T-helper 1 cell (primary cell): ENCODE measurements around the gene ATG9A.

Source experiments
- DNase-seq, 5 donors: peaks; one replicate each; pipeline ENCODE4 v3.0.0-alpha.2; 2012 to 2020

Gene ATG9A

DNA sequence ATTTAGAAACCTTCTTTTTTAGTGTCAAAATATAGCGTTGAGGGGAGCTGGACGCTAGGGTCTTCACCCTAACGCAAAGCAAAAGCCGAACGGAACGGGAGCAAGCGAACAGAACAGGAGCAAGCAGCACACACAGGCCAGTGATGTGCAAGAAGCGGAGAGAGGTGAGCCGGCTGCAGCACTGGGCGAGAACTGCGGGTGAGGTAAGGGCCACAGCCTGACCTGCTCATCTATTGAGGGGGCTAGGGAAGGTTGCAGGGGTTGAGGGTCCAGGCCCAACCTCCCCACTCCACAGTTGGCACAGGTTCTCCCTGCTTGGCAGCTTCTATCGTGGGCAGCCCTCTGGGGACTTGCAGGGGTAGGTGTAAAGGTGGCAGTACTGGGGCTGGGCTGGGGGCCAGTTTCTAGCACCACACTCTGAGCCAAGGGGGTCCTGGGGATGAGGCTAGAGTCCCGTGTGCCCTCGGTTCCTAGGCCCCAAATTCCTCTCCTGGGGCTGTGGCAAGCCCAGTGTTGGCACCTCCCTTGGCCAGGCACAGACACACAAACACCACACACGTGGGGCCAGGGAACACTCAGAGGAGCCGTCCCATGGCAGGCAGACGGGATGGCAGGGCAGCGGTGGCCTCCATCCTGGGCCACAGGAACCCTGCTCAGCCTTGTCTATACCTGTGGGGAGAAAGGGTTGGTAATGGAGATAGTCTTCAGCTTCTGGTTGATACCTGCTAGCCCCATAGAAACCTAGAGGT, 9.5 kb downstream of the ATG9A start:
- DNase-seq: no peak

DNA sequence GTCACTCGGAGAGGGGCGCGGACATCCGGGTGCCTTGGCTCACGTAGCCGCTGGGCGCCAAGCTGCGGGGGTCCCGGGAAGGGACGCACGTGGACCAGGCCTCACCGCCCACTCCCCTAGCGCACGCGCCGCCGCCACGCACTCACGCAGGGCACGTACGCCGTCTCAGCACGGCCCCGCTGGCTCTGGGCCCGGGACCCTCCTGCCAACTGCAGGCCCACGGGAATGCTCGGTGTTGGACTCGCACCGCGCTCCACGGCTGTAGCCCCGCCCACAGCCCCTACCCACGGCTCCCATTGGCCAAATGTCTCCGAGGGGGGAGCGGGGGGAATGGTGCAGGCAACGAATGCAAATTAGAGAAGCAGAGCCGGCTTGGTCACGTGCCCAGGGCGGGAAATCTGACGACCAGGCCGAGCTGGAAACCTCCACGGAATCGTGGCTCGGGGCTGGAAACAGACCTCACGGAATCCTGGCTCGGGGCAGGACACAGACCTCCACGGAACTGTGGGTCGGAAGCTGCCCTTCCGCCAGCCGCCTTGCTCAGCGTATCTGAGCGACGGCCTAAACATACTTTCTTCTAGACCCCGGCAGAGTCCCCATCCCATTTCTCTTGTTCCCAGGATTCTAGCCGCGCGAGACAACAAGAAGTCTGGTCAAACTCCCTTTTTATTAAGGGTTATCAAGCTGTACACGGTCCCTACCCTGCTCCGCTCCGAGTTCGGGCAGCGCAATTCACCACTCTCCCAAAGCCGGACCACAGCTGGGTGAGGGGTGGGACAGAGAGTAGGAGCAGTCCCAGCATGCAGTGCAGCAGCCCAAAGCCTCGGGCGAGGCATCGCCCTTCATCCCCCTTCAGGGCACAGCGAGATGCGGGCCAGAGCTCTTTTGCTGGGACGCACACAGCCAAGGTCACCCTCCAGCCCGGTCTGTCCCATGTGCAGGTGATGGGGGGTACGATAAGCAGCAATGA, 10.4 kb downstream of the ATG9A start, which contains the start of gene ABCB6:
Gene ABCB6 (minus strand): TSS at position 227 of the 970 bp plus-strand sequence. CDS start 285 bp downstream, outside the sequence.
- peak; percentile 77 to 88 (median 83) for DNase-seq

DNA sequence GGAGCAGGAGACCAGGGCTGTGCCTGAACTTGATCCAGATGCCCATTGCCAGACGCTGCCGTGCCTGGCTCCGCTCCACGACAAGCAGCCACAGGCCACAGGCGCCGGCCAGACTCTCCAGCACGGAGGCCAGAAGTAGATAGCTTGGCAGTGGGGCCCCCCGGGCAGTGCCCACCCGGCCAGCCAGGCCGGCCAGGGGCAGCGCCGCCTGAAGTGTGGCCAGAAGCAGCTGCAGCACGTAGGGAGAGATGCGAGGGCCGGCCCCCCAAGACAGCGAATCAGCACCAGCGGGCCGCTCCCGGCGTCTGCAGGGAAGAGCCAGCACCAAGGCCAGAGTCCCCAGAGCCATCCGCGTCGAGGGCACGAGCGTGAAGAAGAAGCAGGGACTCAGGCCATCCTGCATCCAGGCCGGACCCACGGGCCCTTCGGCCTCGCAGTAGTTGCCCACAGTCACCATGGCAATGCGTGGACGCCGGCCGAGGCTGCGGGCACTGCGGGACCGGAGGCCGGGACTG, 11.2 kb downstream of the ATG9A start:
- peak in 2 of 5 donors; percentile 19 to 26 for DNase-seq

DNA sequence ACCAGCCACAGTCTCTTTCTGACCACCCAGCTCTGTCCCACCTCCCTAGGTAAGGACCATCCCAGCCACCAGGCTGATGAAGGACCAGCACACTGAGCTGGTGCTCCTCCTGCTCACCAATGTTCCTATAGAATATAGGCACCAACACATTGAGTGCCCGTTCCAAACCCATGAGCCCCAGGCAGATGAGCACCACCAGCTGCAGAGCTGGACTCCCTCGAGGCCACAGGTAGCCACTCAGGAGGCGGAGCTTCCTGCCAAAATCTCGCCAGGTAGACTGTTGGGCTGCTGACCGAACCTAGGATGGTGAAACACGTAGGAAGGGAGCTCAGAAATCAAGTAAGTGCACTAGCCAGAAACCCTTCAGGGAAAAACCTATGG, 12.9 kb downstream of the ATG9A start:
- no peak for DNase-seq

DNA sequence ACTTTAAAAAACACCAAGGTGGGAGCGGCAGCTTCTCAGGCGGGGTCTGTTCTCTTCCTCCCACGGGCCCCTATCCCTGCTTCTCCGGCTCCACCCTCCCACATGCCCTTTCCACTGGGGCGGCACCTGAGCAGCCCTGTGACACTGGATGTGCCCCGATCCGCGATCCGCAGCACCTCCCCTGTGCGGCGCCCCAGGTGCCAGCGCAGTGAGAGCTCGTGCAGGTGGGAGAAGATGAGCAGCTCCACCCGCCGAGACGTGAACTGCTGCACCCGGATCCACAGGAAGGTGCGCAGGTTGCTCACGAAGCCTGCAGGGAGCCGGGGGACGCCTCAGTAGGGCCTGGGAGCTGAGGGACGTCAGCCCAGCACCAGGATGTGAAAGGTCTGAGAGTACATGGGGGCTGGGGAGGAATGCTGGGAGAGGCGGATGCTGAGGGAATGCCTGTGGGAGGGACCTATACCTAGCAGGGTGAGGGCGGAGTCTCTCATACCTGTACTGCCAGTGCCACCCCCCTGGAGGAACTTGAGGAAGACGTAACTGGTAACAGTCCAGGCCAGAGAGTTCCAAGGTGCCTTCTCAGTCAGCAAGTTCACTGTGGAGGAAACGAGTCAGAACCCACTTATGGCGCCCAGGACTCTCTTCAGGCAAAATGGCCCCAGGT, 13.4 kb downstream of the ATG9A start:
- DNase-seq: no peak

DNA sequence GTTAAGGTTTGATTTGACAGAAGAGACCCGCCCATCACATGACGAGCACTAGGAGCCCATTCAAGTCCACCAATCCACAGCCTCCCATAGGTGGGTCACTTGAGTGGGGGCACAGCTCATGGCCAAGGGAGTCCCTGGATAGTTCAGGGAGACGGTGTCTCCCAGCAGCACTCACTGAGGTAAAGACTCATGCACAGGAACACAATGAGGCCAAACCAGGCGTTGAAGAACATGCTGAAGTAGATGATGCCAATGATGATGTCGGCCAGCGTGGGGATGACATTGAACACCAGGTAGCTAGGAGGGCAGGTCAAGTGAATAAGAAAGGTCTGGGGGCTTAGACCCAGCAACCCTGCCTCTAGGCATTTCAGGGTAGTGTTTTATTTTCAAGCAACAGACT, 14.7 kb downstream of the ATG9A start:
- no peak for DNase-seq

DNA sequence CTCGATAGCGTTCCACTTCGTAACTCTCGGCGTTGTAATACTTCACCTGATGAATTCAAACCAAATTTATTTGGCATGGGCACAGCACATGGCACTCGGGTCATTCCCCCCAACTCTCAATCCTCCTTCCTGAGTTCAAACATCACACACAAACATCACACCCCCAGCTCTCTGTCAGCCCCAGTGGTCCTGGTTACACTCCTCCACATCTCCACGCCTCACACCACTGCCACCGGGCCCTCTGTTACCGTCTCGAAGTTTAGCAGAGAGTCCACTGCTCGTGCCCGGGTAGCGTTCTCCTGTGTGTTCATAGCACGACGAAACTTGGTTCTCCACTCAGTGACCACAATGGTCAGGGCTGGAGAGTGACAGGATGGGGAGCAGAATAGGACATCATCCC, 15.3 kb downstream of the ATG9A start:
- DNase-seq: no peak

DNA sequence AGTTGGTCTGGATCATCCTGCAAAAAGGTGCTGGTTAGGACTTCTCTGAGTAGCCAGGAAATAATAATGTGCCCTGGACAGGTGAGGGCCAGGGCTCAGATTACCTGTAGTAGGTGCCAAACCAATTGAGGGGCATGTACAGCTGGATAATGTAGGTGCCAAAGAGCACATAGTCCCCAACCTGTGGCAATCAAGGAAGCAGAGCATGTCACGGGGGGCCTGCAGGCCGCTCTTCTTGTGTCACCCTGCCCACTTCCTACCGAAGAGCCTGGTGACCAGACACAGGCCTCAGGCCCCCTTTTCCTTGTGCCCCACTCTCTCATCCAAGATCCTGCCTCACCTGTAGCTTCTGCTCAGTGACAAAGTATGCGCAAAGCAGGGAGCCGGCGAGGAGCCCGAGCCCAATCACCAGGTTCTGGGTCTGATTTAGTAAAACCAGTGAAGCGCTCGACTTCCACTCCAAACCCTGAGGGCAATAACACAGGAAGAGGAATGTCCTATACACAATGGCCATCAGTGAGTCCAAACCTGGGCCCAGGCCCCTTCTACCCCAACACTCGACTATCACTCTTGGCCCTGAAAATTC, 15.9 kb downstream of the ATG9A start:
- no peak for DNase-seq

DNA sequence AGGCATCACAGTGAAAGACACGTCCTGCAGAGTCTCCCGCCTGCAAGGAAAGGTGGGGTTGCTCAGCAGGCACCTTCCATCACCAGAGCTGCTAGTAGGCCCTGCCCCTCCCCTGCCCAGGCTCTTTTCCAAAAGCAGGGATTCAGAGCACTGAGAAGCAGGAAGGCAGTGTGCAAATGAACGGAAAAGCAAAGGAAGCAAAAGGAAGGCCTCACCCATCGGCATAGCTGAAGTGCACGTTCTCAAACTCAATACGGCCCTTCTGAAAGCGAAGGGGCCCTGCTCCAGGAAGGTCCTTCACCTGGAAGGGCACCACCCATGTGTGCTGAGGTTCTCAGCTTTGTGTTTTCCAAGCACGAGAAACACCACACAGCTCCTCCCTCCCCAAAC, 16.4 kb downstream of the ATG9A start:
- DNase-seq: no peak

DNA sequence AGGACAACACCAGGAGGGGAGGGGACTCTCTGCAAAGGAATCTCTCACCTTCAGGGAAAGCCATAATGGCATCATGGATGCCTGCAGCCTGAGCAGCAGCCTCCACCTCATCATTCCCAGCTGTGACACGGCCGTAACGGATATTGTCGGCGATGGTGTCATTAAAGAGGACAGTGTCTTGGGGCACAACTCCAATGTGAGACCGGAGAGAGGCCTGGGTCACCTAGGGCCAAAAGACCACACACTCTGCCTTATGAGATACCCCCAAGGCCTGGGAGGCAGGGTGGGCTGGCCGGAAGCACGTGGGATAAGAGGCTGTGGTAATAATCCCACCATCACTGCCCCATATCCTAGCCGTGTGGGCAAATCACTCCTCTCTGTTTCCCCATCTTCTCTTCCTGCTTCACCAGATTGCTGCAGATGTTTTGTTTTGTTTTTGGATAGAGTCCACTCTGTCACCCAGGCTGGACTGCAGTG, 18.5 kb downstream of the ATG9A start:
- DNase-seq: no peak

DNA sequence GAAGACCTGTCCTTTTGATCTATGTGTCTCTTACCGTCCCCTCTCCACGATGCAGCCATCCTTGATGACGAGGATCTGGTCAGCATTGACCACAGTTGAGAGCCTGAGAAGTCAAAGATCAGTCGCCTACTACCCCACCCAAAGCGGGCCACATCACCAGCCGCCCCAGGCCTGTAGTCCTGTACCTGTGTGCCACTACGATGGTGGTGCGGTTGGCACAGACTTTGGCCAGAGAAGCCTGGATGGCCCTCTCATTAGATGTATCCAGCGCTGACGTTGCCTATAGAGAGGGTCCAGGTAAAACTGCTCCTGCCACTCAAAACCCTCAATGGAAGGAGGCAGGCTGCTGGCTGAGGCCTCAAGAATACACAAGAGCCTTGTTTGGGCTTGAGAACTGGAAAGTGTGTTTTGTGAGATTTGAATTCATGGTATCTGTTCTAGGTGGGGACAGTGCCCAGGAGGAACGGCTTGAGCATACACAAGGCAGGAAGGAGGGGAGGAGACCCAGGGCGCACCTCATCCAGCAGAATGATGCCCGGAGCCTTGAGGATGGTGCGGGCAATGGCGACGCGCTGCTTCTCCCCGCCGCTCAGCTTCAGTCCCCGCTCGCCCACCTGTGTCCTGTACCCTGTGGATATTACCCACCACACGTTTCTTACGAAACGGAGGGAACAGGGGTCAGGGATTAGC, 19.1 kb downstream of the ATG9A start:
- no peak for DNase-seq

DNA sequence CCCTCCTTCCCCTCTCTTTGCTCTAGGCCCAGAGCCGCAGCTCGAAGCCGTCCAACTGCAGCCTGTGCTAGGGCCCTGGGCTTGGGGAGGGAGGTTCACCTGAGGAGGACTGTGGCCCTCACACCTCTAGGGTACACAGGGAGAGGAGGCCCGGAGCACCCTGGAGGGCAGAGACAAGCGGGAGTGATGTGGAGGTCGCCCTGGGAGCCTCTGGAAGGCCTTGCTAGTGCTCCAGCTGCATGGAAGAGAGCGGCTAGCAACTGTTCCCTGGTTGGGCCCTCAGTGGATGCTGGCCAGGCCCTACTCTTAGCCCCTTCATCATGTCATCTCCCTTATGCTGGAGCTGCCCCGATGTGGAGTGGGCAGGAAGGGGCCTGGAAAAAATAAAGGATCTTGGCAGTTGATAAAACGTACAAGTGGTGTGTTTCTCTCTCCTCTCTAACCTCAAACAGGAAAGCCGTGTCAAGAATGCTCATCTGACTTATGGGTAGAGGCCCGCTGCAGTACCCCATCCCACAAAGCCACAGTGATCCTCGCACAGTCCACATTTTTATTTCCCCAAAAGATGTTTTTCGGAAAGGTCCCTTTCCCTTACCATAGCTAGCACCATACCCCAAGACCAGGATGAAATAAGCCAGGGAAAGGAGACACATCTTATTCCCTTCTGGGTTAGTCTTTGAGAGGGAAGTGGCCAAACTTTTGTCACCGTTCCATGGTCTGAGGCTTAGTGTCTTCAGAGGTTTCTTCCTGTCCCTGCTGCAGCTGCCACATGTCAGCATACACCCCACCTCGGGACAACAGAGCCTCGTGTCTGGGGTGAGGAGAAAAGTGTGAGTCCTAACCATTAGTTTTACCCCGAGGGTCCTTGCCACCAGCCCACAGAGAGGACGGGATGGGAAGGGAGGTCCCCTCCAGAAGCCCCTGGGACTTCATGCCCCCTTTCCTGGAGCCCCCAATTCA, 19.9 kb downstream of the ATG9A start:
- DNase-seq: no peak

DNA sequence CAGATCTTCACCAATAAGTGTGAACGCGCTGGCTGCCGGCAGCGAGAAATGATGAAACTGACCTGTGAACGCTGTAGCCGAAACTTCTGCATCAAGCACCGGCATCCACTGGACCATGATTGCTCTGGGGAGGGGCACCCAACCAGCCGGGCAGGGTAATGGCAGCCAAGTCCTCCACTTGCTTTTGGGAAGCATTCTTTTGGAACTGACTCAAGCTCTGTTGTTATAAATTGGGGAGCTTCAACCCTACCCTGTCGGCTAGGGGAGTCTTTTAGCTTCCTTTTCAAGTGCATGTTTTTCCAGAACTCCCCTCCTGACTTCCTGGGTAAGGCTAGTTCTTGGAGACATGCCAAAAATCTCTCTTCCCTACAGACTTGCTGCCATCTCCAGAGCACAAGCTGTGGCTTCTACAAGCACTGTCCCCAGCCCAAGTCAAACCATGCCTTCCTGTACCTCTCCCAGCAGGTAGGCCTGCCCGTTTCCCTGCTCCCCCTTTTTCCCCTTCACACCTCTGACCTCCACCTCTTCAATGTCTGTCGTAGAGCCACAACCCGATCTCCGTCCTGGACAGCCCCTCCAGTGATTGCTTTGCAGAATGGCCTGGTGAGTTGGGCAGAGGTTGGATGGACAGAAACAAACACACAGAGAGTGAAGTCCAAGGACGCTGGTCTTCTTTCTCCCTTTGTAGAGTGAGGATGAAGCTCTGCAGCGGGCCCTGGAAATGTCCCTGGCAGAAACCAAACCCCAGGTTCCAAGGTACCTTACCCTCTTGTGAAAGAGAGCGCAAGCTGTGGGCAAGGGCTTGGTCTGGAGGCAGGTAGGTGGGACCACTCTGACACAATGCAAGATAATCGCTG, 21.3 kb downstream of the ATG9A start:
- DNase-seq: no peak

DNA sequence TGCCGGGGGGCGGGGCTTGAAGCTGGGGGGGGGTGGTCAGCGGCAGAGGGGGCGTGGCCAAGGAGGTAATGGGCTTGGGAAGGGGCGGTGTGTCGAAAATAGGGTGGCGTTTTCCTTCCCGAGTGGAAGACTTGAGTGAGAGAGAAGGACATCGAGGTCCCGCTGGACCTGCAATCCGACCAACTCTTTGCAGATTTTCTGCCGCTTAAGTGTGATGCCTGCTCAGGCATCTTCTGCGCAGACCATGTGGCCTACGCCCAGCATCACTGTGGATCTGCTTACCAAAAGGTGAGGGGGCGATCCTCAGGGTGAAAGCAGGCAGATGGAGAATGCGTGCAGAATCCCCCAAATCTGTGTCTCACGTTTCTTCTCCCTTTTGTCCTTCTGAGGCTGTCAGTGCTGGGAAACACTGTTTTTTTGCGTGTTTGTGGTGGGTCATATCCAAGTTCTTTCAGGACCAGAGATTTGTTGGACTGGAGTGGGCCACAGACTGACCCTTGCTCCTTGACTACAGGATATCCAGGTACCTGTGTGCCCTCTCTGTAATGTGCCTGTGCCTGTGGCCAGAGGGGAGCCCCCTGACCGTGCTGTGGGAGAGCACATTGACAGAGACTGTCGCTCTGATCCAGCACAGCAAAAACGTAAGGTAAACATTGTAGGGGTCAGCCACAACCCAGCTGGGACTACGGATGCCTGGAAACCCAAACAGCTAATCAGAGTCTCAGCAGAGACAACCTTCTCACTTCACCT, 22.1 kb downstream of the ATG9A start:
- DNase-seq: no peak

DNA sequence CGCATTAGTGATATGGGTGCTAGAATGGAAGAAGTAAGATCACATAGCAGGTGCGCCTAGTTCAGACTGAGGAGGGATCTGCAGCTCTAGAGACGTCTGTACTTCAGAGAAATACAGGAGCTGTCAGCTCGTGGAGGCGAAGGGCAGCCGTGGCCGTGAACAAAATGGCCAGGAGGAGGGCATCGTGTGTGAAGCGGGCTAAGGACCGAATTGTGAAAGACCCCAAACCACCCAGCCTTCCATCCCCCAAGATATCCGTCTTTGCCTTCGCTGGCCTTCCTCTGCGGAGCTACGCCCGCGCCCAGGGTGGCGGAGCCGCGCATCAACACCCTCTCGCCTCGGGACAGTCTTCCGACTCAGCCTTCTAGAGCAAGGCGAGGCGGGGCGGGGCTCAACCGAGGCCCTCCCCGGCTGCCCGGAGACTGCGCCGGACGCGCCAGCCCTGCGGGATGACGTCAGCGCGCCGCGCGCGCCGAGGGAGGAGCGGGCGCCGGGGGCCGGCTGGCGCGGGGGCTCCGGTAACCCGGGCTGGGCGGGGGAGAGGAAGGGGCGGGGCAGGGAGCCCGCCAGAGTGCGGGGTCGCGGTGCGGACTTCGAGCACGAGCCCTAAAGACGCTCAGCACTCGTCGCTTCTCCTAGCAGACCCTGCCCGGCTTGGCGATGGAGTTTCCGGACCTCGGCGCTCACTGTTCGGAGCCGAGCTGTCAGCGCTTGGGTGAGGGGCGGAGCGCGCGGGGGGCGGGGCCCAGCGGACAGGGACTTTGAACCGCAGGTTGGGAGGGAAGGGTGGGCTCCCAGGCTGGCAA, 22.9 kb downstream of the ATG9A start, which contains the start of gene ZFAND2B:
Gene ZFAND2B (plus strand): TSS at position 455 of the 806 bp plus-strand sequence. CDS start 206 bp downstream, at position 661.
- peak; percentile 90 to 97 (median 93) for DNase-seq

DNA sequence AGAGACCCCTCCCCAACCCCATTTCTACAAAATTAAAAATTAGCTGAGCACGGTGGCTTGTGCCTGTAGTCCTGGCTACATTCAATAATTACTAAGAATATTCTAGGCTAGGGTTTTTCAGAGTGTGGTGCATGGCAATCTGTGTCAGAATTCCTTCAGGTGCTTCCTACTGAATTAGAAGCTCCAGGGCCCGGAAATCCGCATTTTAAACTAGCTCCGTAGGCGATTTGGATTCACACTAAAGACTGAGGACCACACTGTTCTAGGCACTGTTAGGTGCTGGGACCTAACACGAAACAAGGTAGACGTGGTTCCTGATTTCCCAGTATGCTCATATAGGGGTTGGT, 23.5 kb downstream of the ATG9A start:
- no peak for DNase-seq

DNA sequence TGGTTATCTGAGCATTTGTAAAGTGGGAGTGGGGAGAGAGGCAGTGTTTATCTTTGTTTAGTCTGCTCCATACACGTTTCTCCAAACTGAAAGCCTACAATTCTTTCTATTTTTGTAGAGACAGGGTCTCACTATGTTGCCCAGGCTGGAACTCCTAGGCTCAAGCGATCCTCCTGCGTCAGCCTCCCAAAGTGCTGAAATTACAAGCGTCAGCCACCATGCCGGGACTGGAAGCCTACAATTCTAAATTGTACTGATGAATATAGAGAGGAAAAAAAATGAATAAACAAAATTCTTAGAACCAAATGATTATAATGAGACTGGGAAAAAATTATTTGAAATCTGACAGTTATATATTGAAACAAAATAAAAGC, 24.3 kb downstream of the ATG9A start:
- DNase-seq: no peak
